Measurements from ENCODE around the gene CCDC73. TPM values are rescaled to one million over a fixed set of nuclear protein-coding genes. Genes with fewer than 3 reads are reported as not detected.
"Not testable (repeated sequence)": the region's sequence is repeated elsewhere in the genome, so short reads cannot be mapped to it uniquely, and the experiment has no call there.

The CCDC73 gene
- total and polyA plus RNA-seq, 2 donors, result 0.05 TPM; not detected in 1

DNA sequence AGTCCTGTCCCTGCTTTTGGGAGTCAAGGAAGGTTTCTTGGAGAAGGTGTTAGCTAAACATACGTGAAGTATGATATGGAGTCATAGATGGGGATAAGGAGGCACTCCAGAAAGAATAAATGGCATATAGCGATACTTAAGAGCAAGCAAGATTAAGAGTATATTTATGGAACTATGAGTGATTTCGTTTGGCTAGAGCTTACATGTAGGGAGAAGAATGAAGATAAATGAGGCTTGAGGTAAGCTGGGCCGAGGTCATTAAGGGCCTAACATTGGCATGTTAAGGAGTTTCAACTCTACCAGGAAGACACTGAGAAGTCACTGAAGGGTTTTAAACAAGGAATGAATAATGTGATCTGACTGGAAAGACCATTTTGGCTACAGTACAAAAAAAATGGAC lies 177.6 kb downstream of the CCDC73 start:
- 68% methylated on average over 4 of the region's 4 CpGs for WGBS
- no peak for DNase-seq (ENCODE audit: extremely low spot score)

DNA sequence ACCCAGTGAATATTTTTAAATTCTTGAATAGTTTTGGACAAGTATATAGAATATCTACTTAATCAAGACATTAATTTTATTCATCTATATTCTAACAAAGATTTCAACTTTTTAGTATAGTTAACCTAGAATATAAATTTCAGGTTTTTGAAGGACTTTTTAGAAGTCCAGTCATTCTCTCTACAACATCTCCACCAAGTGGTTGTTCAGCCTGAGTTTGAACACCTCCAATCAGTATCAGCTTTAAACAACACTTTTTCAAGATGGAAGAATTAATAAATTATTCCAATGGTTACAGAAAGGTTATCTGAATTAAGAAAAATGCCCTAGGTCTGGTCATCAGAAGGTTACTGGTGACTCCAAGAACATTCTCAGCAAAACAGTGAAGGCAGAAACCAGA lies 179.0 kb downstream of the CCDC73 start:
- no peaks in the 10 kb centered on the region for H3K36me3 ChIP-seq (ENCODE audit: insufficient read depth)
- no peak overlapping the region for H3K27ac ChIP-seq (ENCODE audit: low read depth)
- no peaks in the 10 kb centered on the region for H3K4me1 ChIP-seq (ENCODE audit: insufficient read depth)
- no peak overlapping the region for H3K4me3 ChIP-seq (ENCODE audit: low read depth, low read length)
- DNase-seq (ENCODE audit: extremely low spot score), result no peak

More for the DNA sequence above, 177.6 kb downstream of the CCDC73 start:
- Histone ChIP-seq H3K36me3 (ENCODE audit: insufficient read depth) (no peaks in the 10 kb centered on the region), H3K27ac (ENCODE audit: low read depth) (no peak overlapping the region), H3K4me3 (ENCODE audit: low read depth, low read length) (no peak overlapping the region), H3K4me1 (ENCODE audit: insufficient read depth) (no peaks in the 10 kb centered on the region)

DNA sequence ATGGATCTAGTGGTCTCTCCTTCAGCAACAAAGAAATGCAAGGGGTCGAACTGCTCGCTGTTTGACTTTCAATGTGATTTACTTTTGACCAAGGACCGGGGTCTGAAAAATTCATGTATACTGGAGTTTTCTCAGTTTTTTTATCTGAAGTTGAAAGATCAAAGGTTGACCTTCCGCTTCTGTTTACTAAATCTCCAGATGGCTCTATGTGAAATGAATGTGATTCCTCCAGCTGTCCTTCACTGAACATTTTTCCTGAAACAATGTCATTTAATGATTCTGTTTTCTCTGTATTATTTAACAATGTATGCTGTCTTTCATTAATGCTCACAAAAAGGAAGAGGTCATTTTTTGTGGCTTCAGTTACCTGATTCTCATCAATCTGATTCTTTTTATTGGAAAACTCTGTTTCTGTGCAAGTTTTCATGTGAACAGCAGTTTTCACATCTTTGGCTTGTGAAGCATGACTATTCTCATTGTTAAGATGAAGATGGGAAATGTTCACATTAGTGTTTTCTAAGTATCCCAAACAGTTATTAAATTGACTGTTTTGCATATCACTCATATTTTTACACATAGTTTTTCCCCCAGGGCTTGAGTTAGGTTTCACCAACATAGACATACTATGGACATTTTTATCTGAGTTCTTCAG lies 180.8 kb downstream of the CCDC73 start:
- H3K36me3 ChIP-seq (ENCODE audit: insufficient read depth), result no peaks in the 10 kb centered on the region

DNA sequence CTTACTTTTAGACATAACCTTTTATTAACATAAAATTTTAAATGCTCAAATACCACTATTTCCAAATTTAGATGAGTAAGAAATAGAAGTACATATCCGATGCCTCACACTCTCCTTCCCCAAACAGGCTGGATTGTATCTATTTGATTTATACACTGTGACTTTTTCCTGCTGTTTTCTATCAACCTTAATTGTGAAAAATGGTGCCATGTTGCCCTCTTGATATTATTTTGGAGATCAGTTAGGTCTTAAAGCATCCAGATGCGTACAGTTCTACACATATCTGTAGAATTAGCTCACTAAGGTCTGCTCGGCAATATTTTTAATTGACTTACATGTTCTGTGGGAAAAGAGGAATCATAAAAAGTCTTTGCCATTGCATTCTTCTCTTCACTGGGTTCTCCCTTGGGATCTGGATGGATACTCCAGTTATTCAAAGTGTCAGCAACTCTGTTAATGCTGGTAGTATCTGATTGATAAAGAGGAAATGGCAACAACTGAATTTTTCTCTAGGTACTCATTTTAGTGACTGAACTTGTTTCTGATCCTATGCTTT lies 183.6 kb downstream of the CCDC73 start:
- H3K4me1 ChIP-seq (ENCODE audit: insufficient read depth), result no peaks in the 10 kb centered on the region
- no peak overlapping the region for H3K4me3 ChIP-seq (ENCODE audit: low read depth, low read length)
- no peak overlapping the region for H3K27ac ChIP-seq (ENCODE audit: low read depth)
- peak; percentile 11 for DNase-seq (ENCODE audit: extremely low spot score)
- WGBS, result 68% methylated on average over 3 of the region's 3 CpGs
- H3K36me3 ChIP-seq (ENCODE audit: insufficient read depth), result no peaks in the 10 kb centered on the region

More for the DNA sequence above, 180.8 kb downstream of the CCDC73 start:
- no peak for DNase-seq (ENCODE audit: extremely low spot score)
- 45% methylated on average over 4 of the region's 4 CpGs for WGBS
- no peak overlapping the region for H3K4me3 ChIP-seq (ENCODE audit: low read depth, low read length)
- H3K4me1 ChIP-seq (ENCODE audit: insufficient read depth), result no peaks in the 10 kb centered on the region
- no peak overlapping the region for H3K27ac ChIP-seq (ENCODE audit: low read depth)

DNA sequence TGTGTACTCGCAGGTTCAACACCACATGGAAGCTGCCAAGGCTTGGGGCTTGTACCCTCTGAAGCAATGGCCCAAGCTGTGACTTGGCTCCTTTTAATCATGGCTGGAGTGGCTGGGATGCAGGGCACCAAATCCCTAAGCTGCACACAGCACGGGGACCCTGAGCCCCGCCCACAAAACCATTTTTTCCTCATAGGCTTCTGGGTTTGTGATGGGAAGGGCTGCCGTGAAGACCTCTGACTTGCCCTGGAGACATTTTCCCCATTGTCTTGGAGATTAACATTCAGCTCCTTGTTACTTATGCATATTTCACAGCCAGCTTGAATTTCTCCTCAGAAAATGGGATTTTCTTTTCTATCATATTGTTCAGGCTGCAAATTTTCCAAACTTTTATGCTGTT lies 185.6 kb downstream of the CCDC73 start:
- WGBS, result 96% methylated on average over 4 of the region's 4 CpGs
- not testable (repeated sequence) for H3K36me3 ChIP-seq (ENCODE audit: insufficient read depth); H3K4me1 ChIP-seq (ENCODE audit: insufficient read depth); DNase-seq (ENCODE audit: extremely low spot score); H3K4me3 ChIP-seq (ENCODE audit: low read depth, low read length); H3K27ac ChIP-seq (ENCODE audit: low read depth)

DNA sequence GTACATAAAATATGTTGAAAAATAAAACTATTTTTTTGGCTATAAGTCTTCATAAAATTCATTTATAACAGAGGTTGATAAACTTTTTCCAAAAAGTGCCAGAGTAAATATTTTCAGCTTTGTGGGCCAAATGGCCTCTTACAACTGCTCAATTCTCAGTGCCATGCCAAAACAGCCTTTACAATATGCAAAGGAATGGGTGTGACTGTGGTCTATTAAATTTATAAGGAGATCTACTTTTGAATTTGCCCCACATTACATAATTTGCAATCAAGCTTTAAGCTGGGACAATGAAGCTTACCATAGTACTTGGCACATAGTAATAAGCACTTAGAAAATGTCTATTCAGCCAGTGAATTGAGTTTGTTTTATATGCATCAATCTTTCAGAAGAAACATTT lies 188.2 kb downstream of the CCDC73 start:
- no peak overlapping the region for H3K4me3 ChIP-seq (ENCODE audit: low read depth, low read length)
- H3K27ac ChIP-seq (ENCODE audit: low read depth), result no peak overlapping the region
- H3K36me3 ChIP-seq (ENCODE audit: insufficient read depth), result no peaks in the 10 kb centered on the region
- DNase-seq (ENCODE audit: extremely low spot score), result no peak
- no peaks in the 10 kb centered on the region for H3K4me1 ChIP-seq (ENCODE audit: insufficient read depth)

DNA sequence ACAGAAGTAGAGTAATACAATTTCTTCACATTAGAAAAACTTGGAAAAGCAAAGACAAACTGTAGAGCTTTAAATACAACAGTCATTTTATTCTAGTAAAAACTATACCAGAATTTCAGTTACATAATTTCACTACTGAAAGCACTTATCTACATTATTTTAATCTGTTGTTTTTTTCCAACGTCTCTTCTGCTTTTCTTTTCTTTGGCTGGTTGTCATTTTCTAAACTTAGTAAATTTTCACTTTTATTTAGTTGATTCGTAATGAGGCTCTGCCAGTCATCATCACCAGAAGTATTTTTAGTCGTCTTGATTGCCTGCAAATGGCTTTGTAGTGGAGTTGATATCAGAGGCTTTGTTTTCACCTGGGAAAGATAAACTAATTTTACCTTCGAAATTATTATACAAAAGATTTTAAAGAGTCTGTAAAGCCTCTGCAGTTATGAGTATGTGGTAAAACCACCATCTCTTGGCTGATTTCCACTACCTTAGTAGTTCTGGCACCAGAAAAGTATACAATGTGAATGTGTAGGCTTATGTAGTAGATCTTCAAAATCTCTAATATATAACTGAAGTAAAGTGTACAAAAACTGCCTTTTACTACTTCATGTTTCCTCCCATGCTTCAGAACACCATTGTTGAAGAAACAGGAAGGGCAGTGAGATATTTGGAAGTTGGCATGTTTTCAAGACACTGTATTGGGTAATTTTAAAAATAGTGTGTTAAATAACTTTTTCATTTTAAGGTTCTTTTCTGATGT lies 191.6 kb downstream of the CCDC73 start:
- DNase-seq (ENCODE audit: extremely low spot score), result no peak
- no peak overlapping the region for H3K27ac ChIP-seq (ENCODE audit: low read depth)
- H3K4me3 ChIP-seq (ENCODE audit: low read depth, low read length), result no peak overlapping the region
- no peaks in the 10 kb centered on the region for H3K36me3 ChIP-seq (ENCODE audit: insufficient read depth)
- H3K4me1 ChIP-seq (ENCODE audit: insufficient read depth), result no peaks in the 10 kb centered on the region
- 32% methylated on average over 4 of the region's 4 CpGs for WGBS

DNA sequence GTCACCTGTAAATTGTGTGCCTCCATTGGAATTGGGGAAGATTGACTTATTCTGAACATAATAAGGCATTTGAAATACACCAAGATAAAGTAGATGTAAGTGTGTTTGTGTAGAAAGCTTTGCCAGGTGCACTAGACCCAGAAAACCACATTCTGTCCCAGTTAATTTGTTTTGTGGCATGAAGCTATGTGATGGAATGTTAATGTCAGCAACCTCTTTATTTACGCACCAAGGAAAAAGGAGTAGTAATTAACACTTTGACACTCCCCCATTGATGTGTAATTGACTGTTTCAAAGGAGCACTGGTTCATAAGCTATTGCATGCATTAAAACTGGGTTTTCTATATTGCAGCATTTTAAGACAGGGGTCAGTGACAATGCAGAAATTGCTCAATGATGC lies 196.5 kb downstream of the CCDC73 start:
- H3K36me3 ChIP-seq (ENCODE audit: insufficient read depth), result peaks cover 5% of the 10 kb centered on the region
- whole genome bisulfite sequencing, result 88% methylated on average over 1 of the region's 1 CpG

DNA sequence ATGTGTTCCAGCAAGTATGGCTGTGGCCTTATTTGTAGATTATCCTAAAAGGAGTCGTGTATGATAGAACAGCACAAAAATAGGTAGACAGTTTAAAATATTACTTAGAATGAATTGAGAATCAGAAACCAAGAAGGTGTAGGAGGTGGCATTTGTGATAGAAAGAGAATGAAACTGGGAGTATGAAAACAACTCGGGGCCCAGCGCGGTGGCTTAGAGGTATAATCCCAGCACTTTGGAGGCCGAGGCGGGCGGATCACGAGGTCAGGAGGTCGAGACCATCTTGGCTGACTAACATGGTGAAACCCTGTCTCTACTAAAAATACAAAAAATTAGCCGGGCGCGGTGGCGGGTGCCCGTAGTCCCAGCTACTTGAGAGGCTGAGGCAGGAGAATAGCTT lies 198.3 kb downstream of the CCDC73 start:
- H3K27ac ChIP-seq (ENCODE audit: low read depth); H3K4me3 ChIP-seq (ENCODE audit: low read depth, low read length); H3K4me1 ChIP-seq (ENCODE audit: insufficient read depth); H3K36me3 ChIP-seq (ENCODE audit: insufficient read depth); DNase-seq (ENCODE audit: extremely low spot score): not testable (repeated sequence)
- WGBS, result 95% methylated on average over 14 of the region's 14 CpGs

More for the DNA sequence above, 196.5 kb downstream of the CCDC73 start:
- DNase-seq (ENCODE audit: extremely low spot score), result no peak
- H3K27ac ChIP-seq (ENCODE audit: low read depth), result no peak overlapping the region
- no peaks in the 10 kb centered on the region for H3K4me1 ChIP-seq (ENCODE audit: insufficient read depth)
- no peak overlapping the region for H3K4me3 ChIP-seq (ENCODE audit: low read depth, low read length)

DNA sequence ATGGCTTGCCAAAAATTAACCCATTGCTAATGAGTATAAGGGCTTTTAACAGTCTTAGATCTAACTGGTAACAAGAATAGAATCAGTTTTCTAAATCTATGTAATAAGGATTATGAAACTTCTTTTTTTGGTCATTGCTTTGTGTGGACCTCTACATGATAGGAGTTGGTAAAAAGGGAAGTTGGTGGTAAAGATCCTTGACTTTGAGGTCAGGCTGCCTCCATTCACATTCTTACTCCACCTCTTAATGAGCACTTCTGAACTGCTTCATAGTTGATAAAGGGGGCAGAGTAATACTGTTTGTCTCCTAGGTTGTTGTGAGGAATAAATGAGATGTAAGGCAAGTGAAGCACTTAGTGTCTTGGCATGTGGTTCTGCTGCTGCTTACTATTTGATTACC lies 200.2 kb downstream of the CCDC73 start:
- Histone ChIP-seq H3K36me3 (ENCODE audit: insufficient read depth) (peaks cover 12% of the 10 kb centered on the region), H3K4me1 (ENCODE audit: insufficient read depth) (no peaks in the 10 kb centered on the region)
- no peak for DNase-seq (ENCODE audit: extremely low spot score)

DNA sequence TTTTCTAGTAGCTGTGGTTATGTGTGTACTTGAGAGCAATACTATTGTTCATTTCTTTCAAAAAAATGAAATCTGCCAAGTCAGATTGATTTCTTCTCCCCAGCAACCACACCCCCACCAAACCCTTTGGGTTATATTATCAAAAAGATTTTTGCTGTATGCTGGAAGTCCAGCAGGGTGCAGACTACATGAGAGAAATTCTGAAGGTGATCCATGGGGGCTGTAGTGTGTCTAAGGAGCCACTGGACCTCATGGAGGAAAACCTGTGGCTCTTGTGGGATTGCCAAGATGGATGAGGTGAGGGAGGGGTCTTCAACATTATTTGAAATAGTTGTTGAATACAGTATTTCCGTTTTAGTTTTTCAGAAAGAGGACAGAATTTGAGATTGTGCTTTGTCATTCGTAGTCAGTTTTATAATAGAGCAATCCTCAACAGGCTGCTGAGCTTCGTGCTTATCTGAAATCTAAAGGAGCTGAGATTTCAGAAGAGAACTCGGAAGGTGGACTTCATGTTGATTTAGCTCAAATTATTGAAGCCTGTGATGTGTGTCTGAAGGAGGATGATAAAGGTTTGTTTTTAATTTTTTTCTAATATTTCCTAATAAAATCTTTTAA lies 207.8 kb downstream of the CCDC73 start:
- WGBS, result 75% methylated on average over 4 of the region's 4 CpGs
- DNase-seq (ENCODE audit: extremely low spot score), result no peak
- Histone ChIP-seq H3K4me3 (ENCODE audit: low read depth, low read length) (no peak overlapping the region), H3K27ac (ENCODE audit: low read depth) (no peak overlapping the region), H3K36me3 (ENCODE audit: insufficient read depth) (peaks cover 7% of the 10 kb centered on the region), H3K4me1 (ENCODE audit: insufficient read depth) (no peaks in the 10 kb centered on the region)

More for the DNA sequence above, 200.2 kb downstream of the CCDC73 start:
- Histone ChIP-seq H3K27ac (ENCODE audit: low read depth) (no peak overlapping the region), H3K4me3 (ENCODE audit: low read depth, low read length) (no peak overlapping the region)

DNA sequence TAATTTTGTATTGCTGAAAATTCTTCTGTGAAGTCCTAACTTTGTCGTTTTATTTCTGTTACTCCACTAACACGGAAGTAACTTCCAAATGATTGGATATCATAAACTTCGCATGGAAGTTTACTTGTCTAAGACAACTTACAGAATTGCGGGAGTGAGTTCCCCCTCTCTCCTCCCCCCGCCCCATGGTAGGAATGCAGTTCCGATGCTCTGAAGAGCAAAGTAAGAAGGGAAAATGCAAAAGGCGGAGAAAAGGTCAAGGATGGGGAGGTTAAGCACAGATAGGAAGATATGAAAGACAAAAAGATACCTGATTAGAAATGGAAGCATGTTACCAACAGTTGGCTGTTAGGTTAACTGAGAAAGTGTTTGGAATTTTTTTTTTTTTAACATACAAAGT lies 209.5 kb downstream of the CCDC73 start:
- WGBS, result 13% methylated on average over 7 of the region's 7 CpGs
- Histone ChIP-seq H3K36me3 (ENCODE audit: insufficient read depth) (no peaks in the 10 kb centered on the region), H3K4me1 (ENCODE audit: insufficient read depth) (no peaks in the 10 kb centered on the region), H3K27ac (ENCODE audit: low read depth) (no peak overlapping the region), H3K4me3 (ENCODE audit: low read depth, low read length) (peak overlapping the region; percentile 96)
- DNase-seq (ENCODE audit: extremely low spot score), result no peak

DNA sequence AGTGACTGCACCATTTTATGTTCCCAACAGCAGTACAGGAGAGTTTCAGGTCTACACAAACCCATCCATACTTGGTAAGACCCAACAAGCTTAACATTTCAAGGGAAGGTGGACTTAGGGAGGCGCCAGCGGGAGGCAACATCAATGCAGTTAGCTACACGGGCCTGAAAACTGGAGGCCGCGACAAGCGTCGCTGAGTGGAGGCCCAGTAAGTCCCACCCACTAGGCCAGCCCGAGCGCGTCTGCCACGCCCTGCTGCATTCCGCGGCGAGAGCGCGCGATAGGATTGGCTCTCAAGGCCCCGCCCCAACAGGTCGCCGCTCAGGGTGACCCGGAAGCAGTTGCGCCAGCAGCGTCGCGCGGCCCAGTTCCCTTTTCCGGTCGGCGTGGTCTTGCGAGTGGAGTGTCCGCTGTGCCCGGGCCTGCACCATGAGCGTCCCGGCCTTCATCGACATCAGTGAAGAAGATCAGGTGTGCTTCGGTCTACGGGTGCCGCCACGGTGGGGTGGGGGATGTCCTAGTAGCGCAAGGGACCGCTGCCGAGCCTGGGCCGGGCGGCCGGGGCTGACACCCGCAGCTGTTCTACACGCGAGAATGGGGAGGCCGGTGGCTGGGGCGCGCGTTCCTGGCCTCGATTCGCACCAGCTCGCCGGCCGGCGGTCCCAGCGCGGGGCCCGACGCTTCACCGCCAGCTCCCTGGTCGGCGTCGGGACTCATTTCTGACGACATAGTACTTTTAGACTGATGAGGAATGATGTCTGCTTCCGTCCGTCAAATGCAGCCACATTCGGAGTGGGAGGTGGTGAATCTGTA lies 210.8 kb downstream of the CCDC73 start, which contains the start of gene EIF3M:
TSS of gene EIF3M (plus strand) at position 373 of the 813 bp plus-strand sequence. CDS start at position 430, 57 bp downstream.
- Histone ChIP-seq H3K27ac (ENCODE audit: low read depth) (peak within 1 kb of the TSS; percentile 75), H3K4me3 (ENCODE audit: low read depth, low read length) (peak within 1 kb of the TSS; percentile 96), H3K36me3 (ENCODE audit: insufficient read depth) (no peaks in the 10 kb centered on the region), H3K4me1 (ENCODE audit: insufficient read depth) (no peaks in the 10 kb centered on the region)
- WGBS, result under 1% methylated on average over 70 of the region's 70 CpGs
- DNase-seq (ENCODE audit: extremely low spot score), result peak; percentile 88
